GM19035 (cell line): ENCODE data around the gene SOX1.

ENCODE experiments used
- ATAC-seq: cut with Tn5 transposase; IDR thresholded peaks from one replicate; pipeline ENCODE4 v1.9.1; 2021; ENCODE audit not compliant: unreplicated experiment

SOX1 gene

DNA sequence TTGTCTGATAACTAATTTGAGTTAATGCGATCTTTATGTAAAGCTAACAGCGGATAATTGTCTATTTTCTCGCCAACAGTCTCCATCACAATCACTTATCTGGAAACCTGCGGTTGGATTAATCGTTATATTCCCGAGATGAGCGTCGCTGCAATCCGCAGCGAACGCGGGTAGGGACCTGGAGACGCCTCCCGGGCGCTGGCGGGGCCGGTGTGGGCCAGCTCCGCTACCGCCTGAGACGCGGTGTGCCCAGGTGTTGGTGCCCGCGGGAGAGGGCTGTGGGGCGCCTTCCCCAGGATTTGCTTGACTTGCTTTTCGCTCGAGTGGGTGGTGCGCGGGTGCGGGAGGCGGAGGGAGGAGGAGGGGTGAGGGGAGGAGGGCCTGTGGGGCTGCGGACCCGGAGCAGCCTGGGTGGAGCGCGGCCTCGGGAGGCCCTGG is 38.3 kb downstream of the SOX1 start:
- ATAC-seq, result no peak

DNA sequence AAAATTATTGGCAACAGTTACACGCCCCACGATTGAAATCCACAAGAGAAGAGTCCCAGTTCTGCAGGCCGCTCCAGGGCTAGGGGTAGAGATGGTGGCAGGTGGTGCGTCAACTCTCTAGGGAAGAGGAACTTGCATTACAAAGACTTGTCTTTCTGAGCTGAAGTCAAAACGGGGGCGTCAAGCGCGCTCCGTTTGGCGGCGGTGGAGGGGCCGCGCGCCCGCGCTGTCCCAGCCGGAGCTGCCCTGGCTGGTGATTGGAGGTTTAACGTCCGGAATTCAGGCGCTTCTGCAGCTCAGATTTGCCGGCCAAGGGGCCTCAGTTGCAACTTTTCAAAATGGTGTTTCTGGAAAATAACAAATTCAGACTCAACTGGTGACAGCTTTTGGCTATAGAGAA is 38.9 kb downstream of the SOX1 start:
- ATAC-seq, result no peak

DNA sequence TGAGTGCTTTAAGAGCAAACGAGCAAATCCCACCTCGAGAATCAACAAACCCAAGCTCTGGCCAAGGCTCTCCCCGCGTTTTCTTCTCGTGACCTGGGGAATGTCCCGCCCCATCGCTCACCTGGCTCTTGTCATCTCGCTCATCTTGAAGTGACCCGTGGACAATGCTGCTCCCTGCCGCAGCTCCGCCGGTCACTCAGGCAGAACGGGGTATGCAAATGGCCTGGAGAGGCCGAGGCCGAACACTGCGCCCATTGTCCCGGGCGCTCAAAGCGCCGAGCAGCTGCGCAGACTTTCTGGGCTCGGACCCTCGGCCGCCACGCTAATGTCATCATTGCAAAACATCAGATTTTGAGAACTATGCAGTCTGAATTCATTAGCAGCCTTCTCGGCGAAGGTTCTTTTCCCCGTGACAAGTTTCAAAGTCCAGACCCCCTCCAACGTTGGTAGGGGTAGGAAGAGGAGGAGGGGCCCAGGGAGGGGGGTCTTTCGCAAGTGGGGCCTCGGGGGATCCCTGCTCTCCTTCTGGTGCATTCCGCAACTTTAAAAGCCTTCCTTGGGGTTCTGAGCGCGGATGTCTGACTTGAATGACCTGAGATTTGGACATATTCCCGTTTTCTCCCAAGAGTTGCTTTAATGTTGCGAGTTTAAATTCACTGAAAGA is 39.7 kb downstream of the SOX1 start:
- no peak for ATAC-seq

DNA sequence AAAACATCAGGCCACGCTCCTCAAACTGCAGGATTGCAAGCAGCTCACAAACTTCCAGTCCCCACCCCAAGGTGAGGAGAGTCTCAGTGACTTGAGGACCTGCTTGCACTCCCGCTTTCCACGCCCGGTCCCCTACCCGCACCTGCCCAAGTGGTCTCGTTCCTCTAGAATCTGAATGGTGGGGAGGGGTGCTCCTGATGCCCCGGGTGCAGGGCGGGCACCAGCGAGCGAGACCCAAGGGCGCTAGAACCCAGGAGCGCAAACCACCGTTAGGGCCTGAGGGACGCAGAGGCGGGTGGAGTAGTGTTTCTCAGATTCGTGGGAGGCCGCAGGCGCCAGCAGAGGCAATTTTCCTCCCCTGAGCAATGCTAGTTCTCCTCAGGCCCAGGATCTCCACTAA is 40.3 kb downstream of the SOX1 start:
- ATAC-seq, result no peak

DNA sequence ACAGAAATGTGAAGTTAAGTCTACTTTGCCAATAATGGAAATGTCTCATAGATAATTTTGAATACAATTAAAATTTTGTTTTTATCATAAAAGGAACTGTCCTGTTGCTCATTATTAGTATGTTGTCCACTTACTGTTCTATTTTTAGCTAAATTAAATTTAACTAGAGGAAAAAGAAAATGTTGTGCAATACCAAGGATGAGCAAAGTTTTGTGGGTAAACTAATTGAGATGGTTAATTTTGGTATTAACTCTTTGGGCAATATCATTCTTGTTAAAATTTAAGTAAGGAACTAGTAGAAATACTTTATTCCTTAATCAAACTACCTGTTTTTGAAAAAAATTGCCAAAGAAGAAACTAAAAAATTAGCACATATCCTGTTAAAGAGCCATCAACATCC is 43.5 kb downstream of the SOX1 start:
- no peak for ATAC-seq

DNA sequence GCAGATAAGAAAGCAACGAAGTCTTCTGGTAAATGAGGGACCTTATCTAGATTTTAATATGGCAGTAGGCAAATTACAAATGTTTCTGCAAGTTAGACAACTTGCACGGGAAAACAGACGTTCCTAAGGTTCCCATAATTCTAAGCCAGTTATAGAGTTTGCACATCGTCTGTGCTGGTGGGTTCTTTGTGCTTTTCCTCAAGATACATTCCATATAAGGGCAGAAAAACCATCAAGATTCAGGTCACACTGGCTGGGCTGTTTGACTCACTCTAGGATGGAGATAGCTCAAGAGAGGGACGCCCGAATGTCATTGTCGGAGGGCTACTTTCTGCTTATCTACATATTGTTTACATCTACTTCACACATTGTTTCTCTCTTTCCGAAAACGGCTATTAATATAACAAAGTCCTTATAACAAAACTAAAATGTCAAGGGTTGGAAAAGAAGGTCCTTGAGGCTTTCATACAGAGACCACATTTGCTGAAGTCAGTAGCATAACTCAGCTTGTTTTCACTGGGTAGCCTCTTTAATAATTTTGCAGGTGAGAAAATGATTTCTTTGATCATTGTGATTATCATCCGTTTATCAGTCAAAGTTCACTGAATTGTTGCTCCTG is 44.4 kb downstream of the SOX1 start:
- ATAC-seq, result no peak

DNA sequence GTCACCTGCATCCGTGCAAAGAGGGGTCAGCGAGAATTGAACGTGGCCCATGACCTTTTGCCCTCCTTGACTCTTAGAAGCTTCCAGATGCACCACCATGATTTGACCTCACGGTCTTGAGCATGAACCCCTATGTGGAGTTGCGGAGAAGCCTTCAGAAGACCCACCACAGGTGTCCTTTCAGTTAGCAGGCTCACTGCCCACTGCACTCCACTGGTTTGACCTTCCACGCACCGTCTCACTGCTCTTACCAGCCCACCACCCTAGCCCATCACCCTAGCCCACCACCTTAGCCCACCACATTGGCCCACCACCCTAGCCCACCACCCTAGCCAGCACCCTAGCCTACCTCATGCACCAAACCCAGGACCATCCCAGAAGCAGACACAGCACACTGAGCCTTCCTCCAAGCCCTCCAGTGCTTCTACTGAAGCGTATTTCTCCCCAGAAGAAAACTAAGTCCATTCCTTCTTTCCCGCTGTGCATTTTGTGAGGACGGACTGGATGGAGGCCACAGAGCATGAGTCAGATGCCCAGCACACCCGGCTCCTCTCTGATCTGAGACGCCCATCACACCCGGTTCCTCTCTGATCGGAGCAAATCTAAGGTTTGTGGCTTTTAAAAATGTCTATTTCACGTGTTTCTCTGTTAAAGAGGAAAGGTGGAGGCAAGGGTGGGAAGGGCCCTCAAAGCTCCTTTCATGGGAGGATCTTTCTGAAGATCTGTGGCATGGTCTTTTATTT is 45.8 kb downstream of the SOX1 start:
- no peak for ATAC-seq

DNA sequence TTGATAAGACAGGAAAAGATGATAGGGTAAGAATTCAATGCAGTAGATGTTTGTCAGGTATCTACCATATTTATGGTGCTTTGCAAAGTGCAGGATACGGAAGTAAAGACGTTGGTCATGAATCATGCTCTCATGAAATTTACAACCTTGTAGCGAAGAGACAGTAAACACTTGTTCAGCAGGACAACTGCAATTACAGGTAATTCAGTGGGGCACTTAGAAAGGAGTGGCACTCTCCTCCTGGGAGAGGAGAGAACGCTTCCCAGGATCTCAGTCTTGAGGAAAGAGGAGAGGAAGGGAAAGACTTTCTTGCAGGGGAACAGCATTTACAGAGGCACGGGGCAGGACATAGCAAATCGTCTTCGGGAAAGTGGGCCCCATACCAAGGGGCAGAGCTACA is 46.4 kb downstream of the SOX1 start:
- no peak for ATAC-seq

DNA sequence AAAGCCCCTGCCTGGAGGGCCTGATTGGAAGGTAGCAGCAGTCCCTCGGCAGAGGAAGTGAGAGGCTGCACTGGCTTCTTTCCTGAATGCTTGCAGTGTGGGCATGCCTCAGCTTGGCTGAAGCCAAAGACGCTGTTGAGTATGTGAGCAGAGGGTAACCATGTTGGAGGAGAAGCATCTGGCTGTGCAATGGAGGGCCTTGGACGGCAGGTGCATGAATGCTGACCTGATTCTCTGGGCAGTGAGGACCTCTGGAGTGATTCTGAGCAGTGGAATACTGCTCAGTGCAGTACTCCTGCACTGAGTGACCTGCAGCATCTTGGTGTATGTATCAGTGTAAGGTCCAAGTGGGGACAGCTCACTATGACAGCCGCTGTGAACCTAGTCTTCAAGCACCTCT is 46.9 kb downstream of the SOX1 start:
- no peak for ATAC-seq

DNA sequence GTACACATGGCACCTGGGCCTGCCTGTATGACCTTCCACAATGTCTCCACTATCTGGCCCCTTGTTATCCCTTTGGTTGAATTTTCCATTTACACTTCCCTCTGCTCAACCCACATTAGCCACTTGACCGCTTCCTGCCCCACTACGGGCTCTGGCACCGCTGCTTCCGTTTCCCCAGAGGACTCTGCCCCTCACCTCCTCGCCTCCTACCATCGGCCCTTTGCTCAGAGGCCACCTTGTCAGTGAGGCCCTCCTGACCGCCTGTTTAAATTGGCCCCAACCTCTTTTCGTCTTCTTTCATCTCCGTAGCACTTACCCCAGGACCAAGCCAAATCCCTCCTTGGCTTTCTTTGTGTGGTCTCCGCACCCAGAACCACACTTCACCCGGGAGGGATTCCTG is 47.4 kb downstream of the SOX1 start:
- ATAC-seq, result no peak

DNA sequence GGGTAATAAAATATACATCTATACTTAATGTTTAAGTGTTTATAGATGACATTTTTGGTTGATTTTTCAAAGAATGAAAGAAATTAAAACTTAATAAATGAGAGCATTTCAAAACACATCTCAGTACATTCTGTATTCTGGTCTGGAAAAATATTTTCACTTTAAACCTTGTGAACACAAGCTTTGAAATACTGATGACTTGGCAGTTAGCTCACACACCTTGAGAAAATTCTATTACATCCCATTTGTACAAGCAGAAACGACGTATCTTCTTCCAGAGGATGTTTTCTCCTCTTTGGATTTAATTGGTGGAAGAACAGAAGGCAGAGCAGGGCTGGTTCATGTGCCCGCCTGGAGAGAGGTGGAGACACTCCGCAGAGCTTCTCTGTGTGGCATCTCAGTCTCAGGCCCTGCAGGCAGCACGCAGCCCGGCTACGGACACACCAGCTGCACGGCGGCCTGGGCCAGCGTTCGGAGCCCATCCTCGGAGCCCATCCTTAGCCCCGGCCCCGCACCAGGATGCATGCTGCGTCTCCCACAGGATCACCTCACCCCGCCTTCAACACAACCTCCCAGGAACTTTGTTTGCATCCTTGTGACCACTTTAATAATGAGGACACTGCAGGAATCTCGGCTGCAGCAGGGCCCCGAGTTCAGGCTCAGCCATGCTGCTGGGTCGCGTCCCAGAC is 48.6 kb downstream of the SOX1 start:
- ATAC-seq, result no peak

DNA sequence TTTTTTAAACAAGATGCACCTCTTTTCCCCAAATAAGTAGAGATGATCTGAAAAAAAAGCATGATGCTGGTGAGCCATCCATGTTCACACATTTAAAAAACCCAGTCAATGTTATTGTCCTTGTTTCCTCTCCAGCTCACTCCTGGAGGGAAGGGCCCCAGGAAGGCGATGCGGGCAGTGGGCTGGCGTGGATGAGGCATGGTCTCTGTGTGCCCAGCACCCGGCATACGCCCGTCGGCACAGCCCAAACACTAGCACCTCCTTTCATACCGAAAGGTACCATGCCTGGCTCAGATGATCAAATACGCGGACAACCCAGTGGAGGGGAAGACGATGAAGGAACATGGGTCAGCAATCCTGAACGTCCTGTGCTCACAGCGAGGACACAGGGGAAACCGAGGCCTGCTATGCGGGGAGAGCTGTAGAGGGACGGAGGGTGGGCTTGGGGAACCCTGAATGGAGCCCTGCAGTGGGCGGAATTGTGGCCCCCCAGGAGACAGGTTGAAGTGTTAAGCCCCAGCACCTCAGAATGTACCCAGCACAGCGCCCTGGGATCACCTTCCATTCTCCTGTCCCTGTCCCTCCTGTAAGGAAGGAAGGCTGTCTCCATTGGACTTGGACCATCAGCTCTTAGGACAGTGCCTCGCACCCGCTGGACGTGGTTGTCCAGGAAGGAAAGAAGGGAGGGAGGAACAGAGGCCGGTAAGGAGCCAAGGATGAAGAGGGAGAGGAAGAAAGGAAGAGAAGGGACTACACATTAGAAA is 49.4 kb downstream of the SOX1 start:
- no peak for ATAC-seq

DNA sequence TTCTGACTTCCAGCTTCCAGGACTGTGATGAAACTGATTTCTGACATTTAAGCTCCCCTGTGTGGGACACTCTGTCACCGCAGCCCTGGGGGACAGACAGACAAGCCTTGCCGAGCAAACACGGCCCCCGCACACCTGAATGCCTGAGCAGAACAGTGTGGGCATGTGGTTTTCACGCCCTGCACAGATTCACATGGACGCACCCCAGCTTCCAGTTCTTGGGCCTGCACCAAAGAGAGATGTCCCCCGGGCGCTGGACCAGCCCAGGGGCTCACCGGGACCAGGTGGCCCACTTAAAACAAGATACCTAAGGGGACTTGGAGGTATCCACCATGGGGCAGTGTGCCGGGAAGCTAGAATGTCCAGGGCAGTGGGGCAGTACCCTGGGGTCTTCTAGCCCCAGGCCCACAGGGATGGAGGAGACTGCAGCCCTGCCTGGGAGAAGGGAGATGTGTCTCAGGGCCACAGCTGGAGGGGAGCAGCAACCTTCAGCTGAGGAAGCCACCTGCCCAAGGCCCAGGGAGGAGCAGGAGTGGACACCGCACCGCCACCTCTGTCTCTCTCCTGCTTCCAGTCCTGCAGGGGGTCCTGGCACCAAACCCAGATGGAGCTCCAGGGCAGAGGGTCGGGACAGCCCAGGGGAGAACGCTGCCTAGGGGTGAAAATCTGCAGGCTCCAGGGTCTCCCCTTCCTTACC is 50.5 kb downstream of the SOX1 start:
- ATAC-seq, result no peak

DNA sequence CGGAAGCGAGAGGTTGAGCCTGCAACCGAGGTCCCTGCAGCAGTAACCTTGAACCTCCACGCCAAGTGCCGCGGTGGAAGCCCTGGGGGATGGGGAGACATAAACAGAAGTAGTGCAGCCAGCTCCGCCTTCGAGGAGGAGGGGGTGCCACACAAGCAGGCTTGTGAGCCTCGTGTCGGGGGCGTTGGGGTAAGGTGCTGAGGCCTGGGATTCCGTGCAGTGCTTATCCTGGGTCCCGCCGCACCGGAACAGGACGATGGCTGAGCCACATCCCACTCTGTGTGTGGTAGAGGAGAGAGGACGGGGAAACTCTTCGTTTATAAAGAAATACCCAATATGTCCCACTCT is 51.0 kb downstream of the SOX1 start:
- ATAC-seq, result no peak

DNA sequence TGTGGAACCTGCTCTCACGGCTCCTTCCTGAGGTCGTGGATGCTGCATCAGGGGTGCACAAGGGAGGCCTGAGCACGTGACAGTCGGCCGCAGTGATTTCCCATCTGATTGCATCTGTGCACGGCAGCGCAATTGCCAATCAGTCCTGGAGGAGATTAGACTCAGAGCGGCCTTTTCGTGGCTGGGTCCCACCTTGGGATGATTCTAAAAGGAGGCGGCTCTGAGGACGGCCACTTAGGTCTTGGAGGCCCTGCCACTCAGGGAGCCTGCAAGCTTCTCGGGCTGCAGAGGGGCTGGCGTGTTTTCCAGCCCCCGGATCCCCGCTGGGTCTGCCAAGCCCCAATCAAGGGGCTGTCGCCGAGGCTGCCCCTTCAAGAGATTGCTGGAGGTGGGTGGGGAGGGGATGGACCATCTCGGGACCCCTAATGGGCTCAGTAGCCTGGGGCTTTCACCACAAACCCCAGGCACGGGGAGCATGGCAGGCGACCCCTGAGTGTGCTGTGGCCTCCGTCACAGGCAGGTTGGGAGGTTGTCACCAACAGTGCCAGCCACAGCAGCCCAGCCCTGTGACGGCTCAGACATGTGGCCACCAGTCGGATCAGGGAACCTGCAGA is 51.6 kb downstream of the SOX1 start:
- no peak for ATAC-seq

DNA sequence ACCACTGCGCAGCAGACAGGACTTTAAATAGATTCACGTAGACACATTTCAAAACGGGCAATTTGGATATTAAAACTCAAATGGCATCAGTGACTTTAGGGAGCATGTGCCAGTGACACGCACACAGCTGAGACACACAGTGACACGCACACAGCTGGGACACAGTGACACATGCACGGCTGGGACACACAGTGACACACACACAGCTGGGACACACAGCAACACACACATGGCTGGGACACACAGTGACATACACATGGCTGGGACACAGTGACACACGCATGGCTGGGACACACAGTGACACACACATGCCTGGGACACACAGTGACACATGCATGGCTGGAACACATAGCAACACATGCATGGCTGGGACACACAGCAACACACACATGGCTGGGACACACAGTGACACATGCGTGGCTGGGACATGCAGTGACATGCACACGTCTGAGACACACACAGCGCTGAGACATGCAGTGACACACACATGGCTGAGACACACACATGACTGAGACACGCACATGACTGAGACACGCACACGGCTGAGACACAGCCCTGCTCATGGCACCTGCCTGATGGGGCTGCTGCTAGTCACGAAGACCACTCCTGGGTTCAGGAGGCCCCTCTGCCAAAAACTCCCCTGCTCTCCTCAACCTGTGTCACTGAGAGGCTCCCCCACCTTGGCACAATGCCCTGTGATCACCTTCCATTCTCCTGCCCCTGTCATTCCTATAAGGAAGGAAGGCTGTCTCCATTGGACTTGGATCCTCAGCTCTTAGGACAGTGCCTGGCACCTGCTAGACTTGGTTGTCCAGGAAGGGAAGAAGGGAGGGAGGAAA is 52.5 kb downstream of the SOX1 start:
- no peak for ATAC-seq

DNA sequence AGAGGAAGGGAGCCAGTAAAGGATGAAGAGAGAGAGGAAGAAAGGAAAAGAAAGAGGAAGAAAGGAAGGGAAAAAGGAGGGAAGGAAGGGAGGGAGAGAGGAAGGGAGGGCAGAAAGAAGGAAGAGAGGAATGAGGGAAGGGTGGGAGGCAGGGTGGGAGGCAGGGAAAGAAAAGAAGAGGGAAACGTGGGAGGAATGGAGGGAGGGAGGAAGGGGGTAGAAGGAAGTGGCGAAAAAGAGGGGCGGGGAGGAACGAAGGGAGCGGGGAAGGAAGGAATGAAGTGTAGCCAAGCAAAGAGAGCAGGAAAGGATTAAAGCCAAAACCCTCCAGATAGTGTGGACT is 53.1 kb downstream of the SOX1 start:
- no peak for ATAC-seq
